Measurements from ENCODE around the gene REEP6.

DNA sequence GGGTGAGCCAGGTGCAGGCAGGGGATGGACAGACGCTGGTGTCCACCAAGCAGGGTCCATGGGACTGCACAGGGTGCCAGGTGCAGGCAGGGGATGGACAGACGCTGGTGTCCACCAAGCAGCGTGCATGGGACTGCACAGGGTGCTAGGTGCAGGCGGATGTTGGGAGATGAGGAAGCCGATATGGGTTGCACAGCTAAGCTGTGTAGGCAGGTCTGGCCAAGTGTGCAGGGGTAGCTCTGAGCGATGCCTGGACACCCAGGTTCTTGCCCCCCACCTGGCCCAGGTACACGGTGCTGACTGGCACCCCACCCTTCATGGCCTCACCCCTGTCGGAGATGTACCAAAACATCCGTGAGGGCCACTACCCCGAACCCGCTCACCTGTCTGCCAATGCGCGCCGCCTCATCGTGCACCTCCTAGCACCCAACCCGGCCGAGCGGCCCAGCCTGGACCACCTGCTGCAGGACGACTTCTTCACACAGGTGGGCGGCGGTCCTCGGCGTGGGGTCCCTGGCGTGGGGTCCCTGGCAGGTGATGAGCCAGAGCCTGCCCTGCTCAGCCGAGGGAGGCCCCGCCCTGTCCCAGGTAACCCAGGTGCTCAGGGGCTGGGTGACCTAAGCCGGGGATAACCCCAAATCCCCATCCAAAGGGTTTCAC is 36.8 kb downstream of the REEP6 start:
- TF ChIP-seq EZH2phosphoT487 (conservative IDR thresholded peaks at IDR 0.05; ENCODE audit: low read length): no peak
- TF ChIP-seq, protein P1, sequence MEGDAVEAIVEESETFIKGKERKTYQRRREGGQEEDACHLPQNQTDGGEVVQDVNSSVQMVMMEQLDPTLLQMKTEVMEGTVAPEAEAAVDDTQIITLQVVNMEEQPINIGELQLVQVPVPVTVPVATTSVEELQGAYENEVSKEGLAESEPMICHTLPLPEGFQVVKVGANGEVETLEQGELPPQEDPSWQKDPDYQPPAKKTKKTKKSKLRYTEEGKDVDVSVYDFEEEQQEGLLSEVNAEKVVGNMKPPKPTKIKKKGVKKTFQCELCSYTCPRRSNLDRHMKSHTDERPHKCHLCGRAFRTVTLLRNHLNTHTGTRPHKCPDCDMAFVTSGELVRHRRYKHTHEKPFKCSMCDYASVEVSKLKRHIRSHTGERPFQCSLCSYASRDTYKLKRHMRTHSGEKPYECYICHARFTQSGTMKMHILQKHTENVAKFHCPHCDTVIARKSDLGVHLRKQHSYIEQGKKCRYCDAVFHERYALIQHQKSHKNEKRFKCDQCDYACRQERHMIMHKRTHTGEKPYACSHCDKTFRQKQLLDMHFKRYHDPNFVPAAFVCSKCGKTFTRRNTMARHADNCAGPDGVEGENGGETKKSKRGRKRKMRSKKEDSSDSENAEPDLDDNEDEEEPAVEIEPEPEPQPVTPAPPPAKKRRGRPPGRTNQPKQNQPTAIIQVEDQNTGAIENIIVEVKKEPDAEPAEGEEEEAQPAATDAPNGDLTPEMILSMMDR (IDR thresholded peaks at IDR 0.05; ENCODE audit: insufficient read depth, low read length, poor library complexity, severe bottlenecking): no peak

Measured in SU-DHL-6 (cell line).